ENCODE measurements around the gene FKBP2.

DNA sequence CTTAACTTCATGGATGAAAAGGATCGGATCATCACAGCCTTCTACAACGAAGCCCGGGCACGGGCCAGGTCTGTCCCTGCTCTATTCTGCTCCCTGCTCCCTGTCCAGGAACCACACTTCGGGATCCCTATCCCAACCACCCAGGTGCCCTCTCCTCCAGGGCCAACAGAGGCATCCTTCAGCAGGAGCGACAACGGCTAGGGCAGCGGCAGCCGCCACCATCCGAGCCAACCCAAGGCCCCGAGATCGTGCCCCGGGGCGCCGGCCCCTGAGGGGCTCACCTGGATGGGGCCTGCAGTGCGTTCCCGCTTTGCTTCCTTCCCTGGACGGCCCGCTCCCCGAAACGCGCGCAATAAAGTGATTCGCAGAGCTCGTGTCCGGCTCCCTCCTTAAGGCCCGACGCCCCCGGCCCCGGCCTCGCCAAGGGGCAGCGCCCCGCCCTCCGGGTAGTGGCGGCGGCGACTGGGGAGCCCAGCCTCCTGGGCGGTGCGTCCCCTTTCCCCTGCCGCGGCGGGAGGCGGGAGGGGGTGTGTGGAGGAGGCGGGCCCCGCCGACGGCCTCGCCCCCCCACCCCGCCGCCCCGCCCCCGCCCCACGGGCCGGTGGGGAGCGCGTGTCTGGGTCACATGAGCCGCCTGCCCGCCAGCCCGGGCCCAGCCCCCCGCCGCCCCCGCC is 6.8 kb upstream of the FKBP2 start, which contains the start of gene VEGFB:
- TF ChIP-seq POLR2A (IDR thresholded peaks at IDR 0.05): peak; percentile 27
- TF ChIP-seq, protein P1, sequence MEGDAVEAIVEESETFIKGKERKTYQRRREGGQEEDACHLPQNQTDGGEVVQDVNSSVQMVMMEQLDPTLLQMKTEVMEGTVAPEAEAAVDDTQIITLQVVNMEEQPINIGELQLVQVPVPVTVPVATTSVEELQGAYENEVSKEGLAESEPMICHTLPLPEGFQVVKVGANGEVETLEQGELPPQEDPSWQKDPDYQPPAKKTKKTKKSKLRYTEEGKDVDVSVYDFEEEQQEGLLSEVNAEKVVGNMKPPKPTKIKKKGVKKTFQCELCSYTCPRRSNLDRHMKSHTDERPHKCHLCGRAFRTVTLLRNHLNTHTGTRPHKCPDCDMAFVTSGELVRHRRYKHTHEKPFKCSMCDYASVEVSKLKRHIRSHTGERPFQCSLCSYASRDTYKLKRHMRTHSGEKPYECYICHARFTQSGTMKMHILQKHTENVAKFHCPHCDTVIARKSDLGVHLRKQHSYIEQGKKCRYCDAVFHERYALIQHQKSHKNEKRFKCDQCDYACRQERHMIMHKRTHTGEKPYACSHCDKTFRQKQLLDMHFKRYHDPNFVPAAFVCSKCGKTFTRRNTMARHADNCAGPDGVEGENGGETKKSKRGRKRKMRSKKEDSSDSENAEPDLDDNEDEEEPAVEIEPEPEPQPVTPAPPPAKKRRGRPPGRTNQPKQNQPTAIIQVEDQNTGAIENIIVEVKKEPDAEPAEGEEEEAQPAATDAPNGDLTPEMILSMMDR (IDR thresholded peaks at IDR 0.05): no peak
